K562 (cell line): ENCODE measurements around the gene OR8A1. TPM values are rescaled to one million over a fixed set of nuclear protein-coding genes. Genes with fewer than 3 reads are reported as not detected.

Experiments used
- ATF1 ChIP-seq, 2 experiments: fragments of 450-650 bp in 1 of 2; IDR thresholded peaks; 2 replicates each; pipeline ENCODE4 v1.6.1; 2016; ENCODE audit warnings: missing compliant biosample characterization in 1 of 2, missing genetic modification characterization in 1 of 2
- ATF7 ChIP-seq: fragments of 450-650 bp; IDR thresholded peaks from 2 replicates; pipeline ENCODE4 v1.7.1; 2014; ENCODE audit warnings: mild to moderate bottlenecking, moderate library complexity
- BACH1 ChIP-seq: fragments of 200-800 bp; sonication (Bioruptor generic); IDR thresholded peaks from 2 replicates; pipeline ENCODE4 v1.6.1; 2016; ENCODE audit warnings: missing genetic modification characterization, missing compliant biosample characterization
- BRCA1 ChIP-seq, 2 experiments: fragments of 450-650 bp in 1 of 2; sonication (generic) in 1 of 2; formaldehyde crosslinking in 1 of 2; IDR thresholded peaks; 2 replicates each; pipeline versions ENCODE4 v1.5.0 to v1.6.1; 2017 to 2020; ENCODE audit warnings: mild to moderate bottlenecking in 1 of 2, missing genetic modification reagents in 1 of 2
- BRD9 ChIP-seq: fragments of 450-650 bp; IDR thresholded peaks from 2 replicates; pipeline ENCODE4 v1.6.1; 2018; ENCODE audit warnings: low read depth; ENCODE audit not compliant: partially characterized antibody
- CEBPB ChIP-seq: fragments of 450-650 bp; IDR thresholded peaks from 2 replicates; pipeline ENCODE4 v1.6.1; 2016; ENCODE audit warnings: missing genetic modification characterization, missing compliant biosample characterization
- CREBBP ChIP-seq: IDR thresholded peaks from one replicate; pipeline ENCODE4 v1.6.1; 2012; ENCODE audit warnings: low read depth, mild to moderate bottlenecking, control low read depth, inconsistent platforms, low read length
- CTBP1 ChIP-seq: fragments of 450-650 bp; IDR thresholded peaks from 2 replicates; pipeline ENCODE4 v1.6.1; 2016; ENCODE audit warnings: borderline replicate concordance
- HCFC1 ChIP-seq: IDR thresholded peaks from 2 replicates; pipeline ENCODE4 v1.6.1; 2012; ENCODE audit warnings: low read depth, low read length, improper control_type of control experiment
- LCOR ChIP-seq: sonication (generic); formaldehyde crosslinking; IDR thresholded peaks from 2 replicates; pipeline ENCODE4 v1.8.0; 2022; ENCODE audit warnings: mild to moderate bottlenecking, missing genetic modification reagents
- MBD2 ChIP-seq: sonication (generic); IDR thresholded peaks from 2 replicates; pipeline ENCODE4 v1.6.1; 2016; ENCODE audit warnings: low read depth, borderline replicate concordance
- MCM3 ChIP-seq: fragments of 450-650 bp; IDR thresholded peaks from 2 replicates; pipeline ENCODE4 v1.6.1; 2016
- MCM5 ChIP-seq: fragments of 450-650 bp; IDR thresholded peaks from 2 replicates; pipeline ENCODE4 v1.6.1; 2016; ENCODE audit warnings: low read depth
- NCOR1 ChIP-seq: fragments of 450-650 bp; IDR thresholded peaks from 2 replicates; pipeline ENCODE4 v1.6.1; 2016; ENCODE audit warnings: mild to moderate bottlenecking, moderate library complexity
- PCBP2 ChIP-seq: fragments of 200-400 bp; formaldehyde crosslinking; IDR thresholded peaks from 2 replicates; pipeline ENCODE4 v1.6.1; 2018; ENCODE audit warnings: low read length, low read depth, mild to moderate bottlenecking, moderate library complexity; ENCODE audit not compliant: poor library complexity, severe bottlenecking
- SIRT6 ChIP-seq: IDR thresholded peaks from one replicate; pipeline ENCODE4 v1.6.1; 2012; ENCODE audit warnings: low read depth, mild to moderate bottlenecking, control low read depth, inconsistent platforms, low read length, moderate library complexity
- SMAD3 ChIP-seq: fragments of 450-650 bp; formaldehyde crosslinking; conservative IDR thresholded peaks from 2 replicates; pipeline ENCODE4 v1.4.0; 2020; ENCODE audit warnings: mild to moderate bottlenecking
- SRSF3 ChIP-seq: fragments of 200-400 bp; formaldehyde crosslinking; IDR thresholded peaks from 2 replicates; pipeline ENCODE4 v1.6.1; 2016; ENCODE audit warnings: mild to moderate bottlenecking, low read length, moderate library complexity; ENCODE audit not compliant: insufficient read depth
- TCFL5 ChIP-seq: fragments of 250-450 bp; sonication (Bioruptor Pico); conservative IDR thresholded peaks from 2 replicates; pipeline ENCODE4 v1.6.1; 2021; ENCODE audit warnings: mild to moderate bottlenecking, moderate library complexity, matching md5 sums
- TSC22D4 ChIP-seq: fragments of 450-650 bp; IDR thresholded peaks from 2 replicates; pipeline ENCODE4 v1.6.1; 2016; ENCODE audit warnings: missing genetic modification characterization, missing biosample characterization, control low read depth
- YBX1 ChIP-seq: fragments of 450-650 bp; IDR thresholded peaks from 2 replicates; pipeline ENCODE4 v1.7.1; 2016; ENCODE audit warnings: mild to moderate bottlenecking
- ZBTB8A ChIP-seq: fragments of 450-650 bp; IDR thresholded peaks from 2 replicates; pipeline ENCODE4 v1.6.1; 2018; ENCODE audit warnings: mild to moderate bottlenecking, moderate library complexity; ENCODE audit not compliant: partially characterized antibody
- ZFP1 ChIP-seq: fragments of 450-650 bp; formaldehyde crosslinking; IDR thresholded peaks from 2 replicates; pipeline ENCODE4 v1.4.0; 2020; ENCODE audit warnings: mild to moderate bottlenecking, mixed read lengths
- polyA plus RNA-seq, 8 experiments: library from polyadenylated mRNA; depleted of rRNA in 4 of 8; stranded (reverse) in 5 of 8; unstranded in 3 of 8; fragments of >200 nt; fragmentation: Nextera tagmentation in 2 of 8; fragmentation: Illumina TruSeq in 1 of 8; extraction: Ambion mirVana in 2 of 8; extraction: Trizol in 1 of 8; gene quantifications; 2 replicates each; pipeline versions ENCODE4 v1.2.1 to v1.2.3, GENCODE V29; 2011 to 2014; ENCODE audit warnings: inconsistent platforms in 1 of 8, missing spikeins in 1 of 8
- total RNA-seq, 7 experiments: library from RNA; depleted of rRNA in 6 of 7; stranded (reverse); fragments of >200 nt in 6 of 7; fragmentation: Illumina TruSeq in 2 of 7; extraction: Trizol in 2 of 7; gene quantifications; 2 replicates each; pipeline versions ENCODE4 v1.2.1 to v1.2.3, GENCODE V29; 2011 to 2021; ENCODE audit warnings: low replicate concordance in 1 of 7
- TF ChIP-seq, protein P1 (sequence below): sonication (generic); formaldehyde crosslinking; IDR thresholded peaks from 2 replicates; pipeline ENCODE4 v1.8.0; 2022; ENCODE audit warnings: mild to moderate bottlenecking, missing genetic modification reagents
- TF ChIP-seq, protein P2 (sequence below), 3 experiments: fragments of 200-800 bp in 1 of 3; fragments of 250-450 bp in 1 of 3; fragments of 450-650 bp in 1 of 3; sonication (Bioruptor Pico) in 1 of 3; sonication (Bioruptor generic) in 1 of 3; formaldehyde crosslinking in 1 of 3; IDR thresholded peaks; 2 replicates each; pipeline versions ENCODE4 v1.6.1 to v1.8.0; 2016 to 2022; ENCODE audit warnings: mild to moderate bottlenecking in 2 of 3, missing genetic modification characterization in 2 of 3, missing compliant biosample characterization in 1 of 3, moderate library complexity in 1 of 3
- TF ChIP-seq, protein P3 (sequence below): sonication (generic); IDR thresholded peaks from 2 replicates; pipeline ENCODE4 v1.6.1; 2016

Gene OR8A1
- total and polyA plus RNA-seq, 9 of the 15 experiments (the other 6 are each of a cell fraction or from before 2014, with no cell fraction given) = 0.27 to 2.7 (median 1.4) TPM

DNA sequence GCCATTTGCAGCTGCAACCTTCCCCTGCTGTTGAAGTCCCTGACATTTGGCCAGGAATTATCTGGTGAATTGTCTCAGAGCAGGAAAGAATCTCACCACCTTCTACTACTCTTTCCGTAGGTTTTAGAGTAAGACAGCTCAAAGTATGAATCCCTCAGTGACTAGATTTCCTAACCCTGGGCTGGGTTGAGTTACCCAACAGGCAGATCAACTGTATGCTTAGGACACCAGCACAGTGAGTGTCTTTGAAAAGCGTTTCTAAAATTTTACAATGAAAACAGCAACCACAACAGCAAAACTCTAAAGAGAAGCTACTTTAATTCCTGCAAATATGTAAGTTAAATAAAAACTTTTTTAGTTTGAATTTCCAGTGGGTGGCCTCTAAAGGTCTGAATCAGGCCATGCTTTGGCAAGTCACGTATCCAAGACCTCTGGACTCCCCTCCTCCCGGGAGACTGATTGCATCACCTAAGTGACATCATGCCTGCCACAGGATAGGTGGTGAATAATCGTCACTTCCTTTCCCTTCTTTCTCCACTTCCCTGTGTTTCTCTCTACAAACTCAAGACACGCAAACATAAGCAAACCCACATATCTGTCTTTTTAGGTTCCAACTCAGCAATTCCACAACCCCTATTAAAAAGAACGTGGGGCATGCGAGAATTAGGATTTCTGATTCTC lies 34.1 kb upstream of the OR8A1 start (continued):
- TF ChIP-seq MBD2 = no peak
- TF ChIP-seq CREBBP = no peak
- TF ChIP-seq SRSF3 = no peak
- TF ChIP-seq YBX1 = no peak
- TF ChIP-seq, protein P1, sequence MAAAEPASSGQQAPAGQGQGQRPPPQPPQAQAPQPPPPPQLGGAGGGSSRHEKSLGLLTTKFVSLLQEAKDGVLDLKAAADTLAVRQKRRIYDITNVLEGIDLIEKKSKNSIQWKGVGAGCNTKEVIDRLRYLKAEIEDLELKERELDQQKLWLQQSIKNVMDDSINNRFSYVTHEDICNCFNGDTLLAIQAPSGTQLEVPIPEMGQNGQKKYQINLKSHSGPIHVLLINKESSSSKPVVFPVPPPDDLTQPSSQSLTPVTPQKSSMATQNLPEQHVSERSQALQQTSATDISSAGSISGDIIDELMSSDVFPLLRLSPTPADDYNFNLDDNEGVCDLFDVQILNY = no peak
- TF ChIP-seq MCM3 = no peak
- no peak for TF ChIP-seq CTBP1
- TF ChIP-seq TCFL5 (CRISPR knock-in tag) = no peak
- TF ChIP-seq BRCA1 (IDR thresholded peaks at IDR 0.05) = no peak
- TF ChIP-seq BRCA1 (CRISPR knock-in tag; IDR thresholded peaks at IDR 0.05) = no peak
- peak; percentile 85 for TF ChIP-seq CEBPB
- TF ChIP-seq LCOR = no peak
- TF ChIP-seq, protein P2, sequence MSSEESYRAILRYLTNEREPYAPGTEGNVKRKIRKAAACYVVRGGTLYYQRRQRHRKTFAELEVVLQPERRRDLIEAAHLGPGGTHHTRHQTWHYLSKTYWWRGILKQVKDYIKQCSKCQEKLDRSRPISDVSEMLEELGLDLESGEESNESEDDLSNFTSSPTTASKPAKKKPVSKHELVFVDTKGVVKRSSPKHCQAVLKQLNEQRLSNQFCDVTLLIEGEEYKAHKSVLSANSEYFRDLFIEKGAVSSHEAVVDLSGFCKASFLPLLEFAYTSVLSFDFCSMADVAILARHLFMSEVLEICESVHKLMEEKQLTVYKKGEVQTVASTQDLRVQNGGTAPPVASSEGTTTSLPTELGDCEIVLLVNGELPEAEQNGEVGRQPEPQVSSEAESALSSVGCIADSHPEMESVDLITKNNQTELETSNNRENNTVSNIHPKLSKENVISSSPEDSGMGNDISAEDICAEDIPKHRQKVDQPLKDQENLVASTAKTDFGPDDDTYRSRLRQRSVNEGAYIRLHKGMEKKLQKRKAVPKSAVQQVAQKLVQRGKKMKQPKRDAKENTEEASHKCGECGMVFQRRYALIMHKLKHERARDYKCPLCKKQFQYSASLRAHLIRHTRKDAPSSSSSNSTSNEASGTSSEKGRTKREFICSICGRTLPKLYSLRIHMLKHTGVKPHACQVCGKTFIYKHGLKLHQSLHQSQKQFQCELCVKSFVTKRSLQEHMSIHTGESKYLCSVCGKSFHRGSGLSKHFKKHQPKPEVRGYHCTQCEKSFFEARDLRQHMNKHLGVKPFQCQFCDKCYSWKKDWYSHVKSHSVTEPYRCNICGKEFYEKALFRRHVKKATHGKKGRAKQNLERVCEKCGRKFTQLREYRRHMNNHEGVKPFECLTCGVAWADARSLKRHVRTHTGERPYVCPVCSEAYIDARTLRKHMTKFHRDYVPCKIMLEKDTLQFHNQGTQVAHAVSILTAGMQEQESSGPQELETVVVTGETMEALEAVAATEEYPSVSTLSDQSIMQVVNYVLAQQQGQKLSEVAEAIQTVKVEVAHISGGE (CRISPR knock-in tag; IDR thresholded peaks at IDR 0.05) = no peak
- no peak for TF ChIP-seq MCM5
- TF ChIP-seq BACH1 = 0 out of 2 replicates have a peak, but pooled peaks have one; percentile 36
- TF ChIP-seq, protein P3, sequence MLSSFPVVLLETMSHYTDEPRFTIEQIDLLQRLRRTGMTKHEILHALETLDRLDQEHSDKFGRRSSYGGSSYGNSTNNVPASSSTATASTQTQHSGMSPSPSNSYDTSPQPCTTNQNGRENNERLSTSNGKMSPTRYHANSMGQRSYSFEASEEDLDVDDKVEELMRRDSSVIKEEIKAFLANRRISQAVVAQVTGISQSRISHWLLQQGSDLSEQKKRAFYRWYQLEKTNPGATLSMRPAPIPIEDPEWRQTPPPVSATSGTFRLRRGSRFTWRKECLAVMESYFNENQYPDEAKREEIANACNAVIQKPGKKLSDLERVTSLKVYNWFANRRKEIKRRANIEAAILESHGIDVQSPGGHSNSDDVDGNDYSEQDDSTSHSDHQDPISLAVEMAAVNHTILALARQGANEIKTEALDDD = no peak
- no peak for TF ChIP-seq HCFC1
- TF ChIP-seq ATF1 (CRISPR knock-in tag; IDR thresholded peaks at IDR 0.05) = no peak
- peak; percentile 58 for TF ChIP-seq ATF1 (tag; IDR thresholded peaks at IDR 0.05)
- TF ChIP-seq ZBTB8A = no peak
- no peak for TF ChIP-seq SIRT6
- TF ChIP-seq SMAD3 (CRISPR knock-in tag) = no peak
- no peak for TF ChIP-seq BRD9
- TF ChIP-seq NCOR1 = no peak
- TF ChIP-seq ZFP1 = no peak
- TF ChIP-seq TSC22D4 (tag) = no peak
- TF ChIP-seq ATF7 = peak; percentile 75; the same call in 1 of the 2 replicates
- TF ChIP-seq PCBP2 = no peak
